ENCODE data around the gene SKIC8.

The SKIC8 gene

GRCh38 chr15:78260489-78260888, 38.9 kb downstream of the SKIC8 start:
- no peaks in the 10 kb centered on the region for H3K4me1 ChIP-seq
- no peak for TF ChIP-seq CTCF (IDR thresholded peaks at IDR 0.05; ENCODE audit: low read depth, low read length)
- no peak for DNase-seq
- H3K9me3 ChIP-seq = no peaks in the 10 kb centered on the region
- no peak overlapping the region for H3K4me3 ChIP-seq (ENCODE audit: low read depth, low read length)
- H3K36me3 ChIP-seq = no peaks in the 10 kb centered on the region
- H3K27me3 ChIP-seq = no peaks in the 10 kb centered on the region

GRCh38 chr15:78259232-78259631, 40.2 kb downstream of the SKIC8 start:
- no peak for DNase-seq
- TF ChIP-seq CTCF (IDR thresholded peaks at IDR 0.05; ENCODE audit: low read depth, low read length) = no peak
- H3K36me3 ChIP-seq = no peaks in the 10 kb centered on the region

GRCh38 chr15:78257681-78258080, 41.7 kb downstream of the SKIC8 start:
- Histone ChIP-seq H3K36me3 (no peaks in the 10 kb centered on the region), H3K4me3 (ENCODE audit: low read depth, low read length) (no peak overlapping the region), H3K4me1 (no peaks in the 10 kb centered on the region), H3K9me3 (no peaks in the 10 kb centered on the region), H3K27me3 (no peaks in the 10 kb centered on the region)
- no peak for DNase-seq
- no peak for TF ChIP-seq CTCF (IDR thresholded peaks at IDR 0.05; ENCODE audit: low read depth, low read length)

More at GRCh38 chr15:78259232-78259631, 40.2 kb downstream of the SKIC8 start:
- Histone ChIP-seq H3K4me1 (no peaks in the 10 kb centered on the region), H3K27me3 (no peaks in the 10 kb centered on the region), H3K4me3 (ENCODE audit: low read depth, low read length) (no peak overlapping the region), H3K9me3 (no peaks in the 10 kb centered on the region)

- Histone ChIP-seq H3K4me1 (no peaks in the 10 kb centered on the region), H3K4me3 (ENCODE audit: low read depth, low read length) (no peak overlapping the region)
These were observed 43.4 kb downstream of the SKIC8 start for GRCh38 chr15:78256044-78256437.

GRCh38 chr15:78255421-78256043, 43.9 kb downstream of the SKIC8 start:
- no peaks in the 10 kb centered on the region for H3K9me3 ChIP-seq
- no peaks in the 10 kb centered on the region for H3K27me3 ChIP-seq
- DNase-seq = no peak
- H3K4me1 ChIP-seq = no peaks in the 10 kb centered on the region
- no peak for TF ChIP-seq CTCF (IDR thresholded peaks at IDR 0.05; ENCODE audit: low read depth, low read length)
- H3K36me3 ChIP-seq = no peaks in the 10 kb centered on the region
- H3K4me3 ChIP-seq (ENCODE audit: low read depth, low read length) = no peak overlapping the region

More at GRCh38 chr15:78256044-78256437, 43.4 kb downstream of the SKIC8 start:
- Histone ChIP-seq H3K27me3 (no peaks in the 10 kb centered on the region), H3K36me3 (no peaks in the 10 kb centered on the region), H3K9me3 (no peaks in the 10 kb centered on the region)
- no peak for DNase-seq
- TF ChIP-seq CTCF (IDR thresholded peaks at IDR 0.05; ENCODE audit: low read depth, low read length) = no peak

- no peaks in the 10 kb centered on the region for H3K27me3 ChIP-seq
- H3K36me3 ChIP-seq = no peaks in the 10 kb centered on the region
- no peaks in the 10 kb centered on the region for H3K4me1 ChIP-seq
- no peak overlapping the region for H3K4me3 ChIP-seq (ENCODE audit: low read depth, low read length)
- no peak for DNase-seq
- H3K9me3 ChIP-seq = no peaks in the 10 kb centered on the region
- no peak for TF ChIP-seq CTCF (IDR thresholded peaks at IDR 0.05; ENCODE audit: low read depth, low read length)
These were observed 48.3 kb downstream of the SKIC8 start for GRCh38 chr15:78251136-78251535.

All from BE2C (cell line).